ENCODE data around the gene CD47.

CD47 gene

GRCh38 chr3:108114423-108115065 is 23.7 kb upstream of the CD47 start:
- no peak for DNase-seq

- DNase-seq, result no peak
These were observed 23.1 kb upstream of the CD47 start for GRCh38 chr3:108113975-108114374.

DNA sequence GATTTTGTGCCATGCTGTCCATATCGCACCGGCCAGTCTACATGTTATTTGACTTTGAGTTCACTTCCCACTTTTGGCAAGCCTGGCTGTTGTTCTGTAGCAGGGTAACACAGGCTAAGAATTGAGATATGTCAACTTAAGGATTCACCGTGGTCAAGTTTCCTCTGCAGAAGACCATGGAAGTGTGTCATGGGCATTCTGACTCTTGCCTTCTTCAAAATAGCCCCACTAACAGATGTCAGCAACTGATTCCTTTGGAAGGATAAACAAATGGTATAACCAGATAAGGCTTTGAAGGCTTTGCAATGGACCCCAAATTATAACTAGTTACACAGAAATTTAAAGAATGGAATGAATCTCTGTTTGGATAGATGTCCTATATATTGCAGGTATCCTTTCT is 20.1 kb upstream of the CD47 start:
- no peak for DNase-seq

GRCh38 chr3:108108416-108108815 is 17.6 kb upstream of the CD47 start:
- DNase-seq, result no peak

DNA sequence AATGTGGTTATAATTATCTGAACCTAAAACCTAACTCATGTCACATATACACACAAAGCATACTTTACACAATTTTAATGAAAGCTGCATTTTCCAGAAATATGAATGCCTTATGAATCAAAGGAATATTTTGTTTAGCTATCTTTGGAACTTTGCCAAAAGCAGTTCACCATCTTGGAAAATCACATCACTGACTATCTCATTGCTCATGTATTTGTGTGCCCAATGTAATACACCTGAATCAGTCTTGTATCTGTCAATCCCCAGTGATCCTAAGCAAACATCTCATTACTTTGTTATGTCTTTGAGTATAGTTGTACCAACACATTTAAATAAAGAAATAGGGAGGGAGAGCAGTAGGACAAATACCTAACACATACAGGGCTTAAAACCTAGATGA is 15.6 kb upstream of the CD47 start:
- DNase-seq, result no peak

- DNase-seq, result peak; percentile 91
These were observed 15.2 kb upstream of the CD47 start for GRCh38 chr3:108106031-108106430.

DNA sequence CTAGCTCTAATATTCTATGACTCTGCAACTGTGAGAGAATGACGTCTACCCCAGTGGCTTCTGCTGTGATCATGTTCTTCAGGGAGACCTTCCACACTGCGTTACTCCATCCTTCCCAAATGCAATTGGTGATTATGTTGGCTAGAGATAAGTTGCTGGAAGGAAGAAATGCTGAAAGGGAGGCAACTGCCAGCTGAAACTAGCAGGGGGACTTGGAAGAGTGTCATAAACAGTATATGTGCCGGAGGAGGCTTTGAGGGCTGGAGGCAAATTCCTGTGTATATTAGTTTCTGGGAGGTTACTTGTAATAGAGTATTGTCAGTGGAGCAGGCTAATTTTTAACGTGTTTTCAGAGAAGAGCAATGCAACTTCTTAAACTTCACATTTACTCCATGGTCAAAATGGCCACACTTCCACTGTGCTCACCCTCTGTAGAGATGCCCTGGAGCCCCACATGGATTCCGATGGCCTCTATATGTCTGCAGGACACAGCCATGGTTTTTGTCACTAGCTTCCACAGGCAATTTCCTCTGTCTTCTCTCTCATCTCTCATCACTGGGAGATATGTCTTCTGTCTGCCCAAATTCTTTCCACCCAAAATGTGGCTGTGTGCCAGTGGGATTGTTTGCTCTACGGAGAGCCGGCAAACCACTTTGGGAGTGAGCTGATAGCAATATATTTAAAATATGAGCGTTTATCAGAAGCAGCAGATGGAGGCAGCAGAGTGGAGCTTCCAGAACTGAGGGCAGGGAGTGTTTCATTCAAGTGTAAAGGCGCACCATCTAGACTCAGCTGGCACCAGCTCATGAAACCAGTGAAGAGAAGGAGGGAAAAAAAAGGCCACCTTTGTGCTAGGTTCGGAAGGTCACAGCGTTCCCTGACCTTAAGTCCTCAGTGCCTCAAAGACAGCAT is 13.3 kb upstream of the CD47 start:
- DNase-seq, result peak; percentile 82

GRCh38 chr3:108103040-108103751 is 12.4 kb upstream of the CD47 start:
- no peak for DNase-seq

- no peak for DNase-seq
These were observed 11.7 kb upstream of the CD47 start for GRCh38 chr3:108102420-108103039.

GRCh38 chr3:108100906-108101660 is 10.3 kb upstream of the CD47 start:
- DNase-seq, result no peak

- DNase-seq, result no peak
These were observed 9.0 kb upstream of the CD47 start for GRCh38 chr3:108099679-108100428.

DNA sequence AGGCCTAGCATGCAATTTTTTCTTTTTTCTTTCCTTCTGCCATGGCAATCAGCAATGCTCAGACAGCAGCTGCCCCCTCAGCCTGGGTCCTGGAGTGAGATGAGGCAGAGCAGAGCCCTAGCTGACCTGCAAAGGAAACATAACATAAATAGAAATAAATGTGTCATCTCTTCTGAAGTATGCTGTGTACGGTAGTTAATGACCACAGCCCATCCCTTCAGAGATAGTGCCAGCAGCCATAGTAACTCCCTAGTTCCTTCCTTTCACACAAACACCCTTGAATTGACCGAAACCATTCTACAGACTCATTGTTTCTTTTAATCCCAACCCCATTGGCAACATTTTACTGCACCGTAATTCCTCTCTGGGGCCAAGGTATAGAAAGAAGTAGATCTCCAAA is 8.4 kb upstream of the CD47 start:
- no peak for DNase-seq

- no peak for DNase-seq
These were observed 7.2 kb upstream of the CD47 start for GRCh38 chr3:108098003-108098370.

- no peak for DNase-seq
These were observed 6.6 kb upstream of the CD47 start for GRCh38 chr3:108097322-108098002.

DNA sequence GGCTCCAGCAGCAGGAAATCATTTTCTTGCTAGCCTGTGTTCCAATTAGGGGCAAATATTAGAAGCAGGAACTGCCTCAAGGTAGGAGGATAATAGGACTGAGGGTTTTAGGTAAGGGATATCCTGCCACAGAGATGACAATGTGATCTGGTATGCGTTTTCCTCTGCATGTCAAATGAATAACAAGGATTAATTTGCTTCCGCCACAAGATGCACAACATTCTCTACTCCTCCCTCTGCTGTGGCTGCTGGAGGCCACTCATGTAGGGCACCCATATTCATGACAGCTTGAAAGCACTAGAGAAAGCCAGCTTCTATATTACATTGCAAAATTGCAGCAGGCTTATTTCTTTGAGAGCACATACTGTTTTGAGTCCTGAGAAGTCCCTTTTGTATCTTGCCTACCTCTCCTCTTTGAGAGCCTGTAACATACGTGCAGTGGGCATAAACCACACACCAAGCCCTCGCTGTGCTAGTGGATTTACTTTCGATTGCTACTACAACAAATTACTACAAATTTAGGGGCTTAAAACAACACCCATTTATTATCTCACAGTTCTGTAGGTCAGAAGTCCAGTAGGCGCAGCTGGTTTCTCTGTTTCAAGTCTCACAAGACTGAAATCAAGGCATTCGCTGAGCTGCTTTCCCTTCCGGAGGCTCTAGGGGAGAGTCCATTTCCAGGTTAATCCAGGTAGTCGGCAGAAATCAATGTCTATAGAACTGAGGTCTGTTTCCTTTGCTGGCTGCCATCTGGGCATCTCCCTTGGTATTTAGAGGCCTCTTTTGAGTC is 5.9 kb upstream of the CD47 start:
- DNase-seq, result no peak

GRCh38 chr3:108093616-108094015 is 2.8 kb upstream of the CD47 start:
- DNase-seq, result no peak

GRCh38 chr3:108093021-108093420 is 2.2 kb upstream of the CD47 start:
- DNase-seq, result no peak

DNA sequence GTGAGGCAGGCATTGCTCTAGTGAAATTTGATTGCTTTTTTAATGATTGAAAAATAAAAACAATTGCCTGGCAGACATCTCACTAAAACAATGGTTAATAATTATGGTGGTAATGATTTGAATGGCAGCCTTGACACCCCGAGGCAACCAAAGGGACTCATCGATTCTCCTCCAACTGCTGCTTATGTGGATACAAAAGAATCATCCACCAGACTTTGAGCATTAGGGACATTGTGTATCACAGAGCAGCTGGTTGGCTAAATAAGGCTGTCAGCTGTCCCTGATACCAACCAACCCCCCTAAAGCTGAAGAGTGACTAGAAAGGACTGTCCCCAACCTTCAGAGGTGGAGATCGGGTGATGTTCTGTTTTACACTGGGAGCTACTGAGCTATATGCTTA is 1.7 kb upstream of the CD47 start:
- DNase-seq, result no peak

- no peak for DNase-seq
These were observed 843 bp upstream of the CD47 start for GRCh38 chr3:108091498-108092250.

Measured in fibroblast of skin of scalp (primary cell).